ENCODE results near the gene CHD1L.
"Not testable (repeated sequence)": the region's sequence is repeated elsewhere in the genome, so short reads cannot be mapped to it uniquely, and the experiment has no call there.

The CHD1L gene

GRCh38 chr1:147316968-147317367, 74.5 kb downstream of the CHD1L start:
- TF ChIP-seq EZH2 (IDR thresholded peaks at IDR 0.05; ENCODE audit: borderline replicate concordance, low read length) = no peak
- TF ChIP-seq CTCF (IDR thresholded peaks at IDR 0.05; ENCODE audit: low read length) = no peak
- no peaks in the 10 kb centered on the region for H3K27me3 ChIP-seq (ENCODE audit: insufficient read depth, low read length)
- no peak overlapping the region for H3K4me2 ChIP-seq (ENCODE audit: low read length)

GRCh38 chr1:147326933-147327687, 84.6 kb downstream of the CHD1L start:
- H3K27me3 ChIP-seq (ENCODE audit: insufficient read depth, low read length); H3K79me2 ChIP-seq (ENCODE audit: insufficient read depth, low read length); H3K4me2 ChIP-seq (ENCODE audit: low read length); H2AFZ ChIP-seq (ENCODE audit: low read length); H3K27ac ChIP-seq (ENCODE audit: low read depth, low read length, poor library complexity, severe bottlenecking); H3K4me3 ChIP-seq (ENCODE audit: low read depth, low read length, poor library complexity, severe bottlenecking); H3K36me3 ChIP-seq (ENCODE audit: insufficient read depth, low read length); H3K9me3 ChIP-seq (ENCODE audit: low read length); H3K9me2 ChIP-seq (ENCODE audit: low read depth, low read length); H3K4me1 ChIP-seq (ENCODE audit: insufficient read depth, low read length, severe bottlenecking); H4K20me1 ChIP-seq (ENCODE audit: insufficient read depth, low read length); H3K9ac ChIP-seq (ENCODE audit: low read length); H3F3A ChIP-seq (ENCODE audit: insufficient read depth, low read length): not testable (repeated sequence)

More at GRCh38 chr1:147316968-147317367, 74.5 kb downstream of the CHD1L start:
- Histone ChIP-seq H2AFZ (ENCODE audit: low read length) (no peak overlapping the region), H3K4me1 (ENCODE audit: insufficient read depth, low read length, severe bottlenecking) (no peaks in the 10 kb centered on the region), H3F3A (ENCODE audit: insufficient read depth, low read length) (no peaks in the 10 kb centered on the region), H3K27ac (ENCODE audit: low read depth, low read length, poor library complexity, severe bottlenecking) (no peak overlapping the region), H3K9me3 (ENCODE audit: low read length) (no peaks in the 10 kb centered on the region), H3K4me3 (ENCODE audit: low read depth, low read length, poor library complexity, severe bottlenecking) (no peak overlapping the region), H3K79me2 (ENCODE audit: insufficient read depth, low read length) (no peaks in the 10 kb centered on the region), H3K9ac (ENCODE audit: low read length) (no peak overlapping the region), H3K9me2 (ENCODE audit: low read depth, low read length) (no peaks in the 10 kb centered on the region), H4K20me1 (ENCODE audit: insufficient read depth, low read length) (no peaks in the 10 kb centered on the region), H3K36me3 (ENCODE audit: insufficient read depth, low read length) (no peaks in the 10 kb centered on the region)

GRCh38 chr1:147334292-147334691, 91.8 kb downstream of the CHD1L start:
- no peaks in the 10 kb centered on the region for H3K27me3 ChIP-seq (ENCODE audit: insufficient read depth, low read length)
- no peak overlapping the region for H3K9ac ChIP-seq (ENCODE audit: low read length)
- no peak overlapping the region for H3K4me3 ChIP-seq (ENCODE audit: low read depth, low read length, poor library complexity, severe bottlenecking)
- no peaks in the 10 kb centered on the region for H3K4me1 ChIP-seq (ENCODE audit: insufficient read depth, low read length, severe bottlenecking)
- no peaks in the 10 kb centered on the region for H3K9me2 ChIP-seq (ENCODE audit: low read depth, low read length)
- no peaks in the 10 kb centered on the region for H3K79me2 ChIP-seq (ENCODE audit: insufficient read depth, low read length)
- H3K9me3 ChIP-seq (ENCODE audit: low read length) = no peaks in the 10 kb centered on the region
- H3K4me2 ChIP-seq (ENCODE audit: low read length) = no peak overlapping the region
- no peaks in the 10 kb centered on the region for H3F3A ChIP-seq (ENCODE audit: insufficient read depth, low read length)
- H3K27ac ChIP-seq (ENCODE audit: low read depth, low read length, poor library complexity, severe bottlenecking) = no peak overlapping the region
- no peak overlapping the region for H2AFZ ChIP-seq (ENCODE audit: low read length)
- no peaks in the 10 kb centered on the region for H4K20me1 ChIP-seq (ENCODE audit: insufficient read depth, low read length)
- no peaks in the 10 kb centered on the region for H3K36me3 ChIP-seq (ENCODE audit: insufficient read depth, low read length)
- TF ChIP-seq EZH2 (IDR thresholded peaks at IDR 0.05; ENCODE audit: borderline replicate concordance, low read length) = no peak
- no peak for TF ChIP-seq CTCF (IDR thresholded peaks at IDR 0.05; ENCODE audit: low read length)

- Histone ChIP-seq H3K4me2 (ENCODE audit: low read length) (no peak overlapping the region), H3K36me3 (ENCODE audit: insufficient read depth, low read length) (no peaks in the 10 kb centered on the region), H3K27ac (ENCODE audit: low read depth, low read length, poor library complexity, severe bottlenecking) (no peak overlapping the region), H3K9me2 (ENCODE audit: low read depth, low read length) (no peaks in the 10 kb centered on the region), H2AFZ (ENCODE audit: low read length) (no peak overlapping the region), H3K9me3 (ENCODE audit: low read length) (no peaks in the 10 kb centered on the region), H3K9ac (ENCODE audit: low read length) (no peak overlapping the region), H3F3A (ENCODE audit: insufficient read depth, low read length) (no peaks in the 10 kb centered on the region), H3K79me2 (ENCODE audit: insufficient read depth, low read length) (no peaks in the 10 kb centered on the region), H3K4me3 (ENCODE audit: low read depth, low read length, poor library complexity, severe bottlenecking) (no peak overlapping the region), H4K20me1 (ENCODE audit: insufficient read depth, low read length) (no peaks in the 10 kb centered on the region), H3K4me1 (ENCODE audit: insufficient read depth, low read length, severe bottlenecking) (no peaks in the 10 kb centered on the region), H3K27me3 (ENCODE audit: insufficient read depth, low read length) (no peaks in the 10 kb centered on the region)
- no peak for TF ChIP-seq EZH2 (IDR thresholded peaks at IDR 0.05; ENCODE audit: borderline replicate concordance, low read length)
- no peak for TF ChIP-seq CTCF (IDR thresholded peaks at IDR 0.05; ENCODE audit: low read length)
Observed at GRCh38 chr1:147336291-147336690, 93.8 kb downstream of the CHD1L start.

Measured in OCI-LY1 (cell line).